KBM-7 (cell line): ENCODE measurements around the gene HOXA10.

Experiments
- DNase-seq: peaks from one replicate; pipeline ENCODE4 v3.0.0-alpha.2; 2015
- in situ Hi-C: fragments of 300-500 bp; cut with MboI; formaldehyde crosslinking; loops from 2 replicates; pipeline ENCODE4 v1.14.3; 2020; ENCODE audit warnings: low sequenced_read_pairs, low pct_unique_long_range_greater_than_20kb, mixed read lengths

HOXA10 gene

DNA sequence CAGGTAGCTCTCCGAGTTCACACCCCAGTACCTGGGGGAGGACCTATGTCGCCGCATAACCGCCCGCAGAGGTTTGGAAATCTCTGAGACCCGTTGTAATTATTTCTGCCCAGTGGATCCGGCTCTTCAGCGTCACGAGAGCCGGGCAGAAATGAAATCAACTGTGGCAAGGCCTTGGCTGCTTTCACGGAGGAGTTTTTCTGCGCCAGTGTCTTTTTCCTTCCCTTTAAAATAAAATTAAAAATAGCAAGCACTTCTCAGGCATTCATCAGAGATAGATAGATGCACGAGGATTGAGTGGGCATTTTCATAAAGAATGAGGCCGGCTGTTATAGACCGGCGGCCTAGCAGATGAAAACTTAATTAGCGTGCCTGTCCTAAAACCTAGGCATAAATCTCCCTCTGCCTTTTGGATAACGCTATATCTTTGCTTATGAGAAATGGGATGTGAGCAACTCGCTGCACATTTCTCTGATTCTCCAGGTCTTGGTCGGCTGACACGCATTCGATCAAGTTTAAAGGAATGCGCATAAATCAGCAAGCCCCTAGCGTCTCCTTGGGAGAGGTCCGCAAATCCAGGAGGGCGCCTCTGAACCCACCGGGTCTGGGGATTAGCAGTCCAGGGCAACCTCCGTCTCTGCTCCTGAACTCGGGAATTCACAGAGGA lies 19.3 kb upstream of the HOXA10 start:
- no peak for DNase-seq
- in situ Hi-C loops = loop anchor here (25.0 kb wide), 1 partner anchor 831 kb away; no protein-coding TSS in a partner anchor

DNA sequence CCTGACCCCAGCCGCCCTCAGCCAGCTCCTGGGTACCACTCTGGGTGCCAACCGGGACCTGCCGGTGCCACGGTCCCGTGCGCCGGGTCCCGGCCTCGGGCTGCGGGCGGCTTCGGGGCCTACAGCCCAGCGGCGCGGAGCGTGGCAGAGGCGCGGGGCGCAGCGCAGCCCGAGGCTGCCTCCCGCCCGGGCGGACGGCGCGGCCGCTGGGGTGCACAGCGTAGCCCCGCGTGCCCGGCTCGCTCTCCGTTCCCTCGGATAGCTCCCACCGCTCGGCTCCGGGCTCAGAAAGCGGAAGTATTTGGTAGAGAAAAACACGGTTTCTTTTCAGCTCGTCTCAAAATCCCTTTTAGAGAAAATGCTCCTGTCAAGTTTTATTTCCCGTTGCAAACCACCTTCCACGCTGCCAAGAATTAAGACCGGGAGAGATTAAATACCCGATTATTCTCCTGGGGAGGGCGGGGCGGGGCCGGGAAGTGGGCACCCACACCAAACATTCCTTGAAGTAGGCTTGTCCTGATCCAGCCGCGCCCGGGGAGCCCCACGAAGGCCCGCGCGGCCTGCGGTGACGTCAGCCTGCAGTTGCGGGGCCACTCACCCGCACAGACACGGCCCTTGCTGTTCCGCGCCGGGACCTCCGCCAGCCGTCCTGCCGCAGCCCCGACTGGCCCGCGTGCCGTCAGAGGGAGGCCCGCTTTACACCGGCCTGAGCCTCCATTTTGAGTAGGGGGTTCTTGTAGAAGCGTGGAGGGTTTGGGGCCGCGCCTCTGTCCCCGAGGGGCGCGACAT lies 18.6 kb upstream of the HOXA10 start:
- in situ Hi-C loops = loop anchor here (25.0 kb wide), 1 partner anchor 830 kb away; no protein-coding TSS in a partner anchor
- DNase-seq = peak; percentile 64

DNA sequence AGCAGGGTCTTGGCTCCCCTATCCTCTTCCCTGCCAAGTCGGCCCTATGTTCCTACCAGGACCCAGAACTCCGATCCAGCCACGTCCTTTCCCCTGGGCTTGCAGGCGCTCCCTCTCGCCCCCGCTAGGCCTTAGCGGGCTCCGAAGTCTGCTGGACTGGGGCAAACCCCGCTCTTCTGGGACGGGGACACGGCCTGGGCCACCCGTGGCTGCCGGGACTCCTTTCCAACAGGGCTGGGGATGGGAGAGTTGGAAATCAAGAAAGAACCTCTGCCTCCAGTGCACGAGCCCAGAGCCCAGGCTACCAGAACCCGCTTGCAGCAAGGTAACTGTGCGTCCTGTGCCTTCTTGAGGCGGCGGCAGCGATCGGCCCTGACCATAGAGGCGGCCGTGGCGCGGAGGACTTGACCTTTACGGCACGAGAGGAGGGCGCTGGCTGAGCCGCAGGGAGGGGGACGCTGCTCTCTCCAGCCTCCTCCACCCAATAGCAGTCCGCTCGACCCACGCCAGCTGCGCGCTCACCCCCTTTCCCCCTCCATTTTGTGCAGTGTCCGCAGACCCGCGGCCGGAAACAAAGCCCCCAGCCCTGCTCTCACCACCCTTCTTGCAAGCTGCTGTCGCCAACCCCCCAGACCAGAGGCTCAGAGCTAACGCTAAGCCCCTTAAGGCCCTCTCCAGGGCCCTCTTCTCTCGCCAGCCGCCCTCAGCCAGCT lies 17.9 kb upstream of the HOXA10 start:
- in situ Hi-C loops = loop anchor here (25.0 kb wide), 1 partner anchor 830 kb away; no protein-coding TSS in a partner anchor
- DNase-seq = no peak

DNA sequence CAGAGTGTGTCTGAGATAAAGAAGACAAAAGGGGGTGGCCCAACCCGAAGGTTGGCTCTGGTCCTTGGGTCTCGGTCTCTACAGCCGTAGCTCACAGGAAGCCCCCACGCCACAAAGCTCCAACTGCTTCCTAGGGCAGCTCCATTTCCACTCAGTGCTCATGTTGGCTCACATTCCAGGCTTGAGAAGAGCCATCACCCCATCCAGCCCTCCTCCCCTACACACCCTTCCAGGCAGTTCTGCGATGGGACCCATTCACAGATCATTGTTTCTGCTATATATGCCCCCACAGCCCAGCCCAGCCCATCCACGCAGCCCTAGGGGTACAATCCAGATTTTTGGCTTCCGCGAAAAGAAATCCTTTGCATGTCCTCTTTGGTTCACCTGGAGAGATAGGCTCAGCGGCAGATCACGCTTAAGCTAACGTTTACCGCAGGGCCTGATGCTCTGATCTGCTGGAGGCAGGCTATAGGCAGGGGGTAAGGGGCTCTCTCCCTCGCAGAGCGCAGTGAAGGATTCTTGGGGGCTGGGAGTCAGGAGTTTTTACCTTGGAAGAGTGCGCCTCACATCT lies 17.1 kb upstream of the HOXA10 start:
- no peak for DNase-seq
- in situ Hi-C loops = loop anchor here (25.0 kb wide), 1 partner anchor 829 kb away; no protein-coding TSS in a partner anchor

DNA sequence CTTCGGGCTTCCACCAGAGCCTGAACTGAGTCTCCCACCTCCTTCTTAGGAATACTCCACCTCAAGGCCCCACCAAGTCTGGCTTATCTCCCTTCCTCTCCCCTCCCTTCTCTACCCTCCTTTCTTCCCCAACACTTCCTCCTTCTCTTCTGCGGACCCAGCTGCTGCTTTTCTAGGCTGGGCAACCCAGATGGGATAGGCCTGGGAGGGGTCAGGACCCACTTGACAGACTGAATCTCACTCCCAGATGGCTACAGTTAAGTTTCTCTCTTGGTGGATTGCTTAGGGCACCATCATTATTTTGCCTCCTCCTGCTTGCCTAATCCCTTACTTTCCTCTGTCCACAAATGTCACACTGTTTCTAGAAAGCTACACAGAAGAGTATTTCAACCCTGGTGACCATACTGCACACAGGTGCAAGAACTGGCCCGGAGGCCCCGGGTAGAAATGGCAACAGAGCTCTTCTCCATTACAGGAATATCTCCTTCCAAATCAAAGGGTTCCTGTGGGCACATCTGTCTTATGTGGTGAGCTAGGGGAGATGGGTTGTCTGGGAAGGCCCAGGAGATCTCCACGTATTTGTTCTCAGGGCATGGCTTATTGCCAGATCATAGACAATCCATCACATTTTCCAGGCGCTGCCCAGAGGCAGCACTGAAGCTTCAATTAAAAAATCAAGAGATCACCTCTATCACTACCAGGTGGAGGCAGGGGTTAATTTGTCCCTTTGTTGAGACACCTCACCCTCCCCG lies 16.1 kb upstream of the HOXA10 start:
- DNase-seq = peak; percentile 71
- in situ Hi-C loops = loop anchor here (25.0 kb wide), 1 partner anchor 828 kb away; no protein-coding TSS in a partner anchor

DNA sequence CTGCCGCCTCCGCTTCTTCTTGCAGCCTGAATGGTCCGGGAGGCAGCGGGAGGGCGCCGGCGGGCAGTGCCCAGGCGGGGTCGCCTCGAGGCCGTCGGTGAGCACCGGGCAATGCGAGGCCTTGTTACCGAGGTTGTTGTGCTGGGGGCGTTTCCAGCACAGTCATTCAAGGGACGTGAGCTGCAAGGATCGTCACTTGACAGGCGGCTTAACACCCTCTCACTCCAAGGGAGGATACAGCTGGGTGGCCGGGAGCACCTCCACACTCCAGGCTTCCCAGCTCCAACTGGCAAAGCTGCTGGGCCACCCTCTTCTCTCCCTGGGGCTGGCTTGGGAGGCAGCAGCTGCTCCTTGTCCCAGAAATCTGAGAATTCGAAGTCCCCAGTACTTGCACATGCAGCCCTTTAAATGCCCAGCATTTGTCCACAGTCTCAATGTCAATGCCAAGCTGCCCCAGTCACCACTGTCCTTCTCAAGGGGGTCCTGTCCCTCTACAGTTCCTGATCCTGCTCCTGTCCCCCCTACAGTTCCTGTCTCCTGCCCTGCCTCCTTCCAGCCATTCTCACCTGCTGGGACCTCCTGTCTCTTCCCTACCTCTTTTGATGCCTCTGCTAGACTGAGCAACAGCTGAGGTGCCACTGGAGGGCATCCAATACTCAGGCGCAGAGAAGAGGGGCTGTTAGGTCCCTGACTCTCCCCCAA lies 15.3 kb upstream of the HOXA10 start:
- in situ Hi-C loops = loop anchor here (25.0 kb wide), 1 partner anchor 827 kb away; no protein-coding TSS in a partner anchor

DNA sequence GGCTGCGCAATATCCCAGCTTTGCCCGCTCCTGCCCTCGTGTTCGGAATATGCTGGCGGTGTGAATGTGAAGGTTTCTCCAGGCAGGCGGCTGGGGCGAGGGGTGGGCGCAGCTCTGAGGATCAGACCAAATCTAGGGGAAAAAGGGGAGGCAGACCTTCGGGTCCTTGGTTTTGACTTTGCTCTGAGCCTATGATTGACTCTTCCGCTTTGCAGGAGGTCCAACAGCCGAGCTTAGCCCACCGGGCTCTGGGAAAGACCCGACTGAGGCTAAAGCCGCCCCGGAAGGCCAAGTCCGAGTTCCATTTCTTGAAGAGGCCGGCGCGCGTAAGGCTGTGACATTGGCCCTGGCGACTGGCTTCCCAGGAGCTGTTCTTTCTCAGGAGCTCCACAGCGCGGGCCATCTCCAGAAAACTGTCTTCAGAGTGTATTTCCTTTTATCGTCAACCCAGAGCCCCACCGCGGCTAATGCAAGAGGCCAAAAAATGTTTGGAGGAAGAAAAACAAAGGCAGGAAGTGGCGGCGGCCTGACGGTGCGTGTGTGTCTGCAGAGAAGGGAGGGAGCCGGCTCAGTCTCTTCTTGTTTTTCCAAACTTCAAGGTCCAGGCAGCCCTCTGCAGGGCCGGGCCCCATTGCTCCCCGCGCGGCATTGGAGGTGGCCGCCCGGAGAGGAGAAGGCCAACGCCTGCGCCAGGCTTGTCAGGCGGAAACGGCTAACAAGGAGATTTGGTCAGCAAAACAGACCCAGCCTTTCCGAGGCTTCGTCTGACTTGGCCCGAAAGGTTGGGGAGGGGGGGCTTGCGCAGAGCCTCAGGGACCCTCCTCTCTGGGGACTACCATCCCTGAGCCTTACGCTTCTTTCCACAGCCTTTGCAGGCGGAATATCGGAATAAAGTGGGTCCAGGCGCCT lies 14.5 kb upstream of the HOXA10 start:
- in situ Hi-C loops = loop anchor here (25.0 kb wide), 1 partner anchor 826 kb away; no protein-coding TSS in a partner anchor
- peak; percentile 93 for DNase-seq

More for the DNA sequence above, 15.3 kb upstream of the HOXA10 start:
- DNase-seq = no peak

DNA sequence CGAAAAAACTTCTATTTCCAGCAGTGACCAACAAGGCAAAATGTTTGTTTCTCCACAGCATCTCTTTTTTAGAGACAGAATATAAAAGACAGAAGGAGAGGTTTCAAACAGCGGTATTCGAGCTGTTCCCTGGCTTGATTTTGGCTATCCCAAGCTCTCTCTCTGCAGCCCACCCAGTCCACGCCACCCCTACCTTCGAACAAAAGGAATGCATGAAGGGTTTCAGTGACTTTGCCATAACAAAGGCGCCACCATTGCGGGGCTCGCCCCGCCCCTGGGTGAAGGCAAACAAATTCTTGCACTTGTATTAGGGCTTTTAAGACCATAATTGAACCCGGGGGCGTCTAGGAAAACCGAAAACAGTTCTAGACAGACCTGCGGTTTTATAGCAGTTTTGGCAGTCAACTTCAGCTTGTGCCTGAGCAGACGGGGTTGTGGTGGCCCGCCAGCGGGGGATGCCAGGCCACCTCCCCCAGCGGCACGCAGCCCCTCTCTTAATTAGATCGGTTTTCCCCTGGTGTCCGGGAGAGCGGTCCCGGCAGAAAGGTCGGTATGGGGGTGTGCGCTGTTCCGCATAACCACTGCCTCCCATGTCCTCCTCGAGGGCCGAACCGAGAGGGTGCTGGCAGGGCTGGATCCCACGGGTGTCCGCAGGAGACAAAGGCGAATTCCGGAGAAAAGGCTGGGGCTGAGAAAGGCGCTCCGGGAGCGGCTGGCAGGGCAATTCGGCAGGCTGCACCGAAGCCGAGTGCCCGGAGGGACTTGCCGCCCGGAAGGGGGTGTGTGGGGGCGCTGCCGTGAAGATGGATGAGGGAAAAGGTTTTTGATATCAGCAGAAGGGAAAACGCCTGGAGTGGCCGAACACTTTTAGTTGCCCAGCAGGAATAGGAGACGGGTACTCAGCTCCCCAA lies 13.6 kb upstream of the HOXA10 start:
- in situ Hi-C loops = loop anchor here (25.0 kb wide), 1 partner anchor 825 kb away; no protein-coding TSS in a partner anchor
- peak; percentile 81 for DNase-seq

DNA sequence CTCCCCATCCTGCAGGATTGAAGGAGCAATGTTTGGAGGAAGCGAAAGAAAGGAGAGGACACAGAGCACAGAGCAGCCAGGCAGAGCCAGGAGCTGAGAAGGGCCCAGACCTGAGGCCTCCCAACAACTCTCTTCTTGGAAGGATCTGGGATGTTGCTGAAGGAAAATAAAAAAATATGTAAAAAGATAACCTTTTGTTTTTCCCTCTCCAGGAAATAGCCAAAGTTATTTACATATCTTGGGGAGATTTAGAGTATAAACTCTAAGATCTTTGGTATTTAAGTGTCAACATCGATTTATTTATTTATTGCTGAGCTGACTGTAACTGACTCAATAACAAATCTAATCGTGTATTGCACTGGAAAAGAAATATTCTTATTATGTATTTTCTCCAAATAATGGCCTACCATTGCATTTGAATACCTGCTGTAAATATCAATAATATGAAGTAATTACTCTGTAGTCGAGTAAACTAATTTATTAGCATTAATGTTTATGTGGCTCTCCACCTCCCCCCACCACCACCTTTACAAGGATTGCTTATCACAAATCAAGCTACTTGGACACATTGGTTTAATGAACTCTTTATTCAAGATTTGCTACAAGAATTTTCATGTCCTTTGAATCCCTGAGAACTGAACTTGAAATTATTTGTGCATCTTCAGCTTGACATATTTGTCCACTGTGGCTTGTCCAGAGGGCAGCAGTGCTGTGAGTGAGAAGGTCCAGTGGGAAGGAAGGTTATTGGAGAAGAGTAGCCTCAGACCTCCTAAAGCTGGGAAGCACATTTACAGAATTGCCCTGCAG lies 12.8 kb upstream of the HOXA10 start:
- no peak for DNase-seq
- in situ Hi-C loops = loop anchor here (25.0 kb wide), 1 partner anchor 825 kb away; no protein-coding TSS in a partner anchor

DNA sequence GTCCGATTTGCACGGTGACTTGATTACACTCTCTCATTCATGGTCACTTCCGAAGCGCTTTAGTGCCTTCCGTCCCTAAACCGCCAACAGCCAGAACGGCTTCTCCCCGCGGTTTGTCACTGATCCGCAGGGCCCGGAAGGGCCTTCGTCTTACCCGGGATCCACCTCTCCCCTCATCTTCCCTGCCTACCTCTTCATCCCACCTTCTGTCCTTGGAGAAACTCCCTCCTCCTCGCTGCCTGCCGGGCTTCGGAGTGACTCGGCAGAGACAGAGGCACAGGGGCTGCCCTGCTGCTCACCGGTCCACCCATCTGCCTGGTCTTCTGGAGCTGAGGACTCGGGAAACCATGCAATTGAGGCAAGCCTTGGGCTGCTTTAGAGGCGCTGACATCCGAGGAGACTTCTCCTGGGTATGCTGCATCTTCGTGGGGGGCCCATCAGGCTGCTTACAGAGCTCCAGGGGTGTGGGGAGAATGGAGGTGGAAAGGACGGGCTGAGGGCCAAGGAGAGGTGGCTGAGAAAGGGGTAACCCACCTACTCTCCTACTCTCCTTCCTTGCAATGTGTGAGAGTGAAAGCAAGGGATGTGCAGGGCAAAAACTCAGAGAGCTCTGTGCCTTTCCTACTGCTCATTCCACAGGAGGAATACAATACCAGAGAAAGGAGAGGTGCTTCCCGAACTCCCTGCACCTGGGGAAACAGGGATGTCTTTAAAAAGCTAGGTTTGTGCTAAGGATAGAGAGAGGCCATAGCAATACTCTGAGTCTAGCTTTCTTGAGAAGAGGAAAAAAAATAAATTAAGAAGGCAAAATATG lies 11.9 kb upstream of the HOXA10 start:
- in situ Hi-C loops = loop anchor here (25.0 kb wide), 1 partner anchor 824 kb away; no protein-coding TSS in a partner anchor
- peak; percentile 83 for DNase-seq

DNA sequence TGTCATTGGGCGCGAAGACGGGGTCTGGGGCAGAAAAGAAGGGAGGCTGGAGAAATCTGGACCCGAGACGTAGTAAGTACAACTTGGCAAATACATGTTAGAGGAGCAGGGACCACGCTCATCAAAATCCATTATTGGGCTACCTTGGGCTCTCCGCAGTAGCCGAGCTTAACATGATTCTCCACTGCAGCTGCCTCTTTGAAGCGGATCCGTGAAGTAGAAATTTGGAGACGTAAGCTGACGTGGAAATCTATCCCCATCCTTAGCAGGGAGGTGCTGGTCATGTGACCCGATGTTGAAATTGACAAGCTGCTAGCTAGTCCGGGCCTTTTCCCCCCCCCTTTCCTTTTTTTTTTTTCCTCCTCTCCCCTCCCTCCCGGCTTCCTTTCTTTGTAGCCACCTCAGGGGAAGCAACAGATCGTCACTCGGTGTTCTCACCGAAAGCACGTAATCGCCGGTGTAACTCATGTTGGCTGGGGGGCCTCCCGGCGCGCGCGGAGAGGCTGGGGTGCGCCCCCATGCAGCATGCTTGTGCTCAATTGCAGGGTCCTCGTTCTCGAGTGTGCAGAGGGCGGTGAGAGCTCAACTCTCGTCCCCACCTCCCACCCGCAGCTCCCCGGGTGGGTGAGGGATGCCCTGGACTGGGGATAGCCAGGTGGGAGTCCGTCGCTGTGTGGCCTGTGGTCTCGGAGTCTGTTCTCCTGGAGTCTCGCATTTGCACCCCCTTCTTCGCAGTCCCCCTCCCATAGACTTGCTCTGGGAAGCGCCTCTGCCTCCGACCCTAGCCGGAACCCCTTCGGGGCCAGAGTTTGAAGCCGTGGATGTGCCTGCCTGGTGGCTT lies 11.1 kb upstream of the HOXA10 start, which contains the start of gene HOXA11:
TSS of gene HOXA11 (minus strand) at position 220 of the 841 bp plus-strand sequence. CDS start at position 132, 88 bp downstream.
- peak; percentile 83 for DNase-seq
- in situ Hi-C loops = loop anchor here (25.0 kb wide), 1 partner anchor 823 kb away; no protein-coding TSS in a partner anchor

DNA sequence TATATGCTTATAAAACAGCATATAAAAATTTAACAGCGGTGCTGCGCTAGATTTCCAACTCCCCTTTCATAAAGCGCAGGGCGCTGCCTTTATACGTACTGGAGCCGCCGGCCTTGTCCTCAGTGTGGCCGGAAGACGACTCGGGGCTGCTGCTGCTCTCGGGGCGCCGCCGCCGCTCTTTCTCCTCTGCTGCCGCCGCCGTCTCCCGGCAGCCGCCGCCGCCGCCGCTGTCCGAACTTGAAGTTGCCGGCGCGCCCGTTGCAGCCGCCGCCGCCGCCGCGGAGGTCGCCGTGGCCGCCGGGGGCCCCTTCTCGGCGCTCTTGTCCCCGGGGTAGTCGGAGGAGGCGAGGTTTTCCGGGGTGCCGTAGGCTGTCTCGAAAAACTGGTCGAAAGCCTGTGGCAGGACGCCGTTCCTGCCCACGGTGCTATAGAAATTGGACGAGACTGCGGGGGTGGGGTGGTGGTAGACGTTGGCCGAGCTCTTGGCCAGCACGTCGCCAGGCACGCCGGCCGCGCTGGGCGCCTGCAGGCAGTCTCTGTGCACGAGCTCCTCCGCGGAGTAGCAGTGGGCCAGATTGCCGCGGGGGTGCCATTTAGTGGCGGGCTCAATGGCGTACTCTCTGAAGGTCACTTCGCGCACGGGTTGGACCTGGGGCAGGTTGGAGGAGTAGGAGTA lies 10.4 kb upstream of the HOXA10 start:
- in situ Hi-C loops = loop anchor here (25.0 kb wide), 1 partner anchor 822 kb away; no protein-coding TSS in a partner anchor
- peak; percentile 64 for DNase-seq
